HPDE6-E6E7 (cell line): ENCODE data around the gene SLC4A5.

Experiments
- DNase-seq: peaks from one replicate; pipeline ENCODE4 v3.0.0; 2011; ENCODE audit warnings: missing footprints; ENCODE audit errors: extremely low spot score

SLC4A5 gene

GRCh38 chr2:74278176-74278575 is 65.0 kb downstream of the SLC4A5 start:
- DNase-seq, result no peak

GRCh38 chr2:74275228-74275627 is 68.0 kb downstream of the SLC4A5 start:
- no peak for DNase-seq

- DNase-seq, result no peak
Measured at GRCh38 chr2:74269667-74270066, 73.5 kb downstream of the SLC4A5 start.

- DNase-seq, result peak; percentile 68
Measured at GRCh38 chr2:74267068-74267467, 76.1 kb downstream of the SLC4A5 start.

- no peak for DNase-seq
Measured at GRCh38 chr2:74264281-74264680, 78.9 kb downstream of the SLC4A5 start.

- no peak for DNase-seq
Measured at GRCh38 chr2:74262681-74263080, 80.5 kb downstream of the SLC4A5 start.

GRCh38 chr2:74261204-74261864 is 81.9 kb downstream of the SLC4A5 start:
- DNase-seq, result peak; percentile 56

- no peak for DNase-seq
Measured at GRCh38 chr2:74260495-74260894, 82.7 kb downstream of the SLC4A5 start.

GRCh38 chr2:74259733-74260132 is 83.5 kb downstream of the SLC4A5 start:
- DNase-seq, result no peak

- no peak for DNase-seq
Measured at GRCh38 chr2:74259191-74259590, 84.0 kb downstream of the SLC4A5 start.

- no peak for DNase-seq
Measured at GRCh38 chr2:74255660-74256213, 87.5 kb downstream of the SLC4A5 start.

- no peak for DNase-seq
Measured at GRCh38 chr2:74253971-74254310, 89.3 kb downstream of the SLC4A5 start.

GRCh38 chr2:74253306-74253970 is 89.8 kb downstream of the SLC4A5 start:
- DNase-seq, result no peak

GRCh38 chr2:74252862-74253261 is 90.4 kb downstream of the SLC4A5 start:
- DNase-seq, result no peak

- no peak for DNase-seq
Measured at GRCh38 chr2:74252036-74252435, 91.2 kb downstream of the SLC4A5 start.

- peak; percentile 57 for DNase-seq
Measured at GRCh38 chr2:74250189-74250631, 93.0 kb downstream of the SLC4A5 start.

GRCh38 chr2:74249406-74250122 is 93.7 kb downstream of the SLC4A5 start:
- DNase-seq, result no peak

- DNase-seq, result no peak
Measured at GRCh38 chr2:74246496-74247195, 96.6 kb downstream of the SLC4A5 start.

- no peak for DNase-seq
Measured at GRCh38 chr2:74244286-74244685, 98.9 kb downstream of the SLC4A5 start.

- no peak for DNase-seq
Measured at GRCh38 chr2:74242354-74243071, 100.7 kb downstream of the SLC4A5 start.

- no peak for DNase-seq
Measured at GRCh38 chr2:74239346-74239745, 103.9 kb downstream of the SLC4A5 start.
